22Rv1 (cell line): ENCODE results near the gene FKBP14.

Experiments used
- CTCF ChIP-seq: fragments of 450-650 bp; IDR thresholded peaks from 2 replicates; pipeline ENCODE4 v1.5.1; 2017; ENCODE audit warnings: mild to moderate bottlenecking
- ZFX ChIP-seq: fragments of 450-650 bp; IDR thresholded peaks from 2 replicates; pipeline ENCODE4 v1.6.1; 2017; ENCODE audit warnings: antibody characterized with exemption, borderline replicate concordance

GRCh38 chr7:30057741-30058140, 31.2 kb upstream of the FKBP14 start:
- TF ChIP-seq CTCF: no peak
- TF ChIP-seq ZFX: no peak
